Measurements from ENCODE around the gene RIC3.

Gene RIC3

DNA sequence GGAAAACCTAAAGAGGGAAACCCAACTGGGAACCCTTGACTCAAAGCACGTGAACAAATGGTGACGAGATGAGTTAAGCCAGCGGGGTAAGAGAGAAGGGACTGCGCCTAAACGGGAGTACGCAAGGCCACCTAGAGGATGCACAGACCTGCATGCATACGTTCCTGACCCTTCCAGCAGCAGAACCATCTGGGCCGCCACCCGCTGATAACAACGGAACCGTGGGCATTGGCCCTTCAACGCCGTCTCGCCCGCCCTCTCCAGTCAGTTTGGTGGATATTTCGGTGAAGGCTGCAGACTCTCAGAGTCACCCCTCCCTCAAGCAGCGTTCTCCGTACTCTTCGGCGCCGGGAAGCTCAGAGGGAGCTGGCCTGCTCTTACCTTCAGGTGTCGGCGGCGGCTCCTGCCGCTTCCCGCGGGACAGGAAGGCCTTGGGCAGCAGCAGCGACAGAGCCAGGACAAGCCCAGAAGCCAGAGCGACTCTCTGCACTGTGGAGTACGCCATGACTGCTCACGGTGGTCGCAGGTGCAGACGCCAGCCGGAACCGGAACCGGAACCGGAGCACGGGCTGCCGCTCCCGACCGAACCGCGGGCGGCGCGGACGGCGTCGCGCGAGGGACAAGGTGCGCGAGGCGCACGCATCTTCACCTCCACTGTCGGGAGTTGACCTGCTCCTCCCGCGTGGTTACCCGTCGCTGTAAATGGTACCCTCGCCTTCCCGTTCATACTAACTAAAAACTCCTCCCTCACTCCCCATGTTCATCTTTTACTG, at the start of gene RIC3:
Gene RIC3 (minus strand): TSS at position 541 of the 773 bp plus-strand sequence. CDS start 36 bp downstream, at position 505.
- no peak for FAIRE-seq

GRCh38 chr11:8218409-8218808, 49.6 kb upstream of the RIC3 start:
- no peak for FAIRE-seq

- FAIRE-seq: no peak
Observed at GRCh38 chr11:8217926-8218325, 49.1 kb upstream of the RIC3 start.

GRCh38 chr11:8217136-8217535, 48.3 kb upstream of the RIC3 start:
- FAIRE-seq: no peak

GRCh38 chr11:8213376-8213775, 44.6 kb upstream of the RIC3 start:
- no peak for FAIRE-seq

- FAIRE-seq: no peak
Observed at GRCh38 chr11:8209208-8209807, 40.5 kb upstream of the RIC3 start.

GRCh38 chr11:8207080-8208000, 38.5 kb upstream of the RIC3 start:
- FAIRE-seq: no peak

DNA sequence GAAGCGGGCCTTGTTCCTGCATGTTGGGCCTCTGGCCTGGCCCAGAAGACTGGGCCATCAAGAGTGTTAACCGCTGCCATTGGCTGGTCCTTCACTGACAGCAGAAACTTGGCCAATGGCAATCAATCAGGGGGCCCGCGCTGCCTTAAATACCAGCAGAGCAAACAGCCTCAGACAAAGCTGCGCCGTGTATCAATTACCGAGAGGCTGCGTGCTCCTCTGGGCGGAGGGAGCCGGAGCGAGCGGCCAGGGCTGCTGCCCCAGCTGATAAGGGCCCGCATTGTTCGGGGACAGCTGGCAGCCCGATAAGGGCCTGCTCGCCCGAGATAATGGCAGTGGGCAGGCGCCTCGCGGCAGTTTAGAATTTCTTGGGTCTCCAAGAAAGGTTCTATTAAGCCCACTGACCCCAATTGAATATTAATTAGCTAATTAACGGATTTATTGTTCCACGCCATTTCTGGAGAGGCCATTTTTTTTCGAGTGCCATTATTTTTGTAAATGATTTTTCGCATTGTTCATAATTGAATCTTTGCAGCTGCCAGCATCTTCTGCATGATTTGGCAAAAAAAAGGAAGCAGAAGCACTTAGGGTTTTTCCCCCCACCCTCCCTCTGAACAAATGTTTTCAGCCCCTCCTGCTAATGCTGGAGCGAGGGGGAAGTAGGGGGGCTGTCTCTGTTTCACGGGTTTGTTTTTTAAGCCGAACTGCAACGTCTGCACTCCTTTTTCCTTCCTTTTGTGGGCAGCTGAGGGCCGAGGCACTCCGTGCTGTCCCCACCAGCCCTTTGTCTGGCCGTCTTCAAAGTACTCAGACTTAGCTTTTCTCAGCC, 37.6 kb upstream of the RIC3 start:
- FAIRE-seq: no peak

DNA sequence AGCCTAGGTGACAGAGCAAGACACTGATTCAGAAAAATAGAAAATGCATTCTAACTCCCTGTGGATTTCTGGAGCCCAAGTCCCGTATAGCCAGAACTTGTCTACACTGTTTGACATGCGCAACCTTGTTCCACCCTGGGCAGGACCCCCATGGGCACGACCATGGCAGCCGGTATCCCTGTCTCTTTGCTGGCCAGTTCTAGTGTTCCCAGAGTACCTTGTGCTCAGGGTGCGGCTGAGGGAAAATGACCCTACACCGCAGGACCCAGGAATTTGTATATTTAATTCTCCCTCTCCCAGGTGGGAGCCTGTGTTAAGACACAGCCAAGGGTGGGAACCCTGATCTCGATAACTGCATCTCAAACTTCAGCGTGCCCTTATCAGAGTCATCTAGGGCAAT, 36.7 kb upstream of the RIC3 start:
- FAIRE-seq: no peak

- FAIRE-seq: no peak
Observed at GRCh38 chr11:8204596-8204995, 35.8 kb upstream of the RIC3 start.

- no peak for FAIRE-seq
Observed at GRCh38 chr11:8204025-8204424, 35.2 kb upstream of the RIC3 start.

GRCh38 chr11:8203414-8203715, 34.5 kb upstream of the RIC3 start:
- no peak for FAIRE-seq

GRCh38 chr11:8202516-8203413, 33.9 kb upstream of the RIC3 start:
- FAIRE-seq: no peak

DNA sequence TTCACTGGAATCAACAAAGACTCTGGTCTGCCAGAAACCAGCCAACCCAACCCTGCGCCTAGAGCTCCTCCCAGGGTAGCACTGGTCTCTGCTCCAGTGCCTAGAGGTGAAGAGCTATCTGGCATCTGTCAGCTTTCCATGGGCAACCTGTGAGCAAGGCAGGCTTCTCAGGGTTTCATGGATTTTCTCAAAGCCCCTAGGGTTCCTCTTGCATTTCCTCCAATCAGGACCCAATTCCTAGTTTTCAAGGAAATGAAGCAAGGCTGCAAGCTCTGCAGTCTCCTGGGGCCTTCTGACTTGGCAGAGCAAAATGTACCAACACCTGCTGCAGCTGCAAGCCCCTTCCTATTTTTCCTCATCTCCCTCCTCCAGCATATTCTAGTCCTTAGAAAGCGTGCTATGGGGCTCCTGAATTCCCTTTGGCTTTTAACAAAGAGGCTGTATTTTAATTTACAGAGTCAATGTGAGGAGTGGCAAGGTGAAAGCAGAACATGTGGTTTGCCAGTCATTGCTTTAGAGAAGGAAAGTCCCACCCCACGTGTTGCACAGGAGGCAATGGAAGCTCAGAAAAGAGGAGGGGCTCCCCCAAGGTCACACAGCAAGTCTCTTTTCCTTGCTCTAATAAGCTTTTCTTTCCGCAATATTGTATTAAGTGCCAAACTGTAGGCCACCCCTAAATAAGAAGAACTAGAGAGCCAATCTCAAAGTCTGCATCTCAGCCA, 33.0 kb upstream of the RIC3 start:
- no peak for FAIRE-seq

DNA sequence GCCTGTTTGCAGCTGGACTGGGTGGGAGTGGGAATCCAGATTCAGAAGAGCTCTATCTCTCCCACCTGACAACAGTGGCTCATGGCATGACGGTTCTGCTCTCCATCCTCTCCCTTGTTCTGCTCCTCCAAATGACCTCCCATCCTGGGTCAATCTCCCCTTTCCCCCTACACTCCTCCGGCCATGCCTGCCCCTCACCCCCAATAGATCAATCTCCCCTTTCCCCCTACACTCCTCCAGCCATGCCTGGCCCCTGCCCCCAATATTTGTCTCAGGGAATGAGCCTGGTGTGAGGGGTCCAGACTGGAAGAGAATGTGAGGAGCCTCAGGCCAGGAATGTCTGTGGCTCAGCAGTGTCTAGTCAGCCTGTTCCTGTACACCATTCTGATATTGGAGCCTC, 30.9 kb upstream of the RIC3 start:
- no peak for FAIRE-seq

- no peak for FAIRE-seq
Observed at GRCh38 chr11:8196749-8197148, 27.9 kb upstream of the RIC3 start.

- no peak for FAIRE-seq
Observed at GRCh38 chr11:8194956-8195355, 26.1 kb upstream of the RIC3 start.

- FAIRE-seq: no peak
Observed at GRCh38 chr11:8192896-8193209, 24.0 kb upstream of the RIC3 start.

- no peak for FAIRE-seq
Observed at GRCh38 chr11:8192016-8192895, 23.4 kb upstream of the RIC3 start.

DNA sequence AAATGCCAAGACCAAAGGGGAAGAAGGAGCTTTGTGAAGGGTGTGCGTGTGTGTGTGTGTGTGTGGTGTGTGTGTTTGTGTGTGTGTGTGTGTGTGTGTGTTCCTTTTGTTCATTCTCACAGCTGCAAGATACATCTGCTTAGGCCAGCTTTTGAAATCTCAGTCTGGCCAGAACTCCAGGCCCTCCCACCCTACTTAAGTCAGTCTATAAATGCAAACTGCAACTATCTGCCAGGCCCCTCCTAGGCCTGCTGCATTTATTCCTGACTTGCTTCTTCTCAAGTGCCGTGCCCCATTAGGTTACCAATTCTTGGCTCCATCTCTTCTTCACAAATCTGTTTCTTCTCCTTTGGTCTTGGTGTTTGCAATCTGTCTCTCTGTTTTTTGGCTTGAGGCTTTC, 21.6 kb upstream of the RIC3 start:
- FAIRE-seq: no peak
